AML-193 (cell line): Measurements from ENCODE around the gene ANKRD29.
A peak's percentile ranks its signal among the peaks of the same experiment; 100 is the strongest.
"Not testable (repeated sequence)": the region's sequence is repeated elsewhere in the genome, so short reads cannot be mapped to it uniquely, and the experiment has no call there.

Experiments
- DNase-seq, 2 experiments: peaks; one replicate each; lab custom pipeline; 2025; lab: John Stamatoyannopoulos, UW

Gene ANKRD29

GRCh38 chr18:23645568-23646175 lies 17.0 kb downstream of the ANKRD29 start:
- DNase-seq = no peak

GRCh38 chr18:23643815-23644490 lies 18.8 kb downstream of the ANKRD29 start:
- DNase-seq = no peak

DNA sequence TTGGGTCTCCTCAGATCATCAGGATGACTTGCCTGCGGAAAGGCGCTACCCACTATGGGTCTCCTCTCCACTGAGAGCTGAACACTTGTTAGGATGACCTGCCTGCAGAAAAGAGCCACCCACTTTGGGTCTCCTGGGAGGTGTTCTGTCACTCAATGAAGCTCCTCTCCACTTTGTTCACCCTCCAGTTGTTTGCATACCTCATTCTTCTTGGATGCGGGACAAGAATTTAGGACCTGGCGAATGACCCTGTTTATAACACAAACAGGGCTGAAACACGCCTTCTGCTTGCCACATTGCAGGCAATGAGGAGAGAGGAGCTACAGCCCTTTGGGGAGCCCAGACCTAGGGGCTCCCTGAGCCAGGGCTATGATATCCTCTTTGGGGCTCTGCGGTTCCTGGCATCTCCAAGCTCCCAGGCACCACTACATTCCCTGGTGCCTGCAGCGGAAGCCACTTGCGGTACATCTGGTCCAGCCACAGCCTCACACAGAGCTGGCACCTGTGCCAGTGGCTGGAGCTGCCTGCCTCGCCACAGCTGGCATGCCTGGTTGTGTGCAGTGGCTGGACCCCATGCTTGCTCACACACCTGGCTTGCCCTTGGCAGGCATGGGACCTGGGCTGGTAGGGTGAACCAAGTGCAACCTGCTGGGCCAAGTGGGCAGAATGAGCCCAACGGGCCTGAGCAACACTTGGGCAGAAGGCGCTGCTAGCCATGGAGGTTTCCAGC lies 20.6 kb downstream of the ANKRD29 start:
- DNase-seq = no peak

- DNase-seq = no peak
Observed at GRCh38 chr18:23641143-23641720, 21.5 kb downstream of the ANKRD29 start.

DNA sequence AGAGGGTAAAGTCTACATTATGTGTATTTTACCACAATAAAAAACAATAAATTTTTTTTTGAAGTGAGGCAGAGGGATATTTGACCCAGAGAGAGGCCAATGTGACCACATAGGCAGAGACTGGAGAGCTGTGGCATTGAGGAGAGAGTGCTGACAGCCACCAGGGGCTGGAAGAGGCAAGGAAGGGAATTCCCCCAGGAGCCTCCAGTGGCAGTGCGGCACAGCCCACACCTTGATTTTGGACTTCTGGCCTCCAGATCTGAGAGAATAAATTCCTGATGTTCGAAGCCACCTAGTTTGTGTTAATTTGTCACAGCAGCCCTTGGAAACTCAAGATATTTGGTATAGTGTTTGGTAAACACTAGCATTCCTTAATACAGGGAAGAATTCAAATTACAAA lies 22.7 kb downstream of the ANKRD29 start:
- no peak for DNase-seq

DNA sequence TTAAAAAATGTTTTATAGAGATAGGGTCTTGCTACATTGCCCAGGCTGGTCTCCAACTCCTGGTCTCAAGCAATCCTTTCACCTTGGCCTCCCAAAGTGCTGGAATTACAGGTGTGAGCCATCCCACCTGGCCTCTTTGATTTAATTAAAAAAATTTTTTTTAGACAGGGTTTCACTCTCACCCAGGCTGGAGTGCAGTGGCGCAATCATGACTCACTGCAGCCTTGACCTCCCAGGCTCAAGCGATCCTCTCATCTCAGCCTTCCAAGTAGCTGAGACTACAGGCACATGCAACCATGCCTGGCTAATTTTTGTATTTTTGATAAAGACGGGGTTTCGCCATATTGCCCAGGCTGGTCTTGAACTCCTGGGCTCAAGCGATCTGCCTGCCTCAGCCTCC lies 26.3 kb downstream of the ANKRD29 start:
- DNase-seq = not testable (repeated sequence)

DNA sequence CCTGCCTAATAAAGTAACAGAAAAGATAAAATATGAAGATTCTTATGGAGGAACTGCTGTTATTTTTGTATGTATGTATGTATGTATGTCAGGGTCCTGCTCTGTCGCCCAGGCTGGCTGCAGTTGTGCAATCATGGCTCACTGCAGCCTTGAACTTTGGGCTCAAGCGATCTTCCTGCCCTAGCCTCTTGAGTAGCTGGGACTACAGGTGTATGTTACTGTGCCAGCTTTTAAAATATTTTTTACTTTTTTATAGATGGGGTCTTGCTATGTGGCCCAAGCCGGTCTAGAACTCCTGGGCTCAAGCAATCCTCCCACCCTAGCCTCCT lies 26.7 kb downstream of the ANKRD29 start:
- no peak for DNase-seq

DNA sequence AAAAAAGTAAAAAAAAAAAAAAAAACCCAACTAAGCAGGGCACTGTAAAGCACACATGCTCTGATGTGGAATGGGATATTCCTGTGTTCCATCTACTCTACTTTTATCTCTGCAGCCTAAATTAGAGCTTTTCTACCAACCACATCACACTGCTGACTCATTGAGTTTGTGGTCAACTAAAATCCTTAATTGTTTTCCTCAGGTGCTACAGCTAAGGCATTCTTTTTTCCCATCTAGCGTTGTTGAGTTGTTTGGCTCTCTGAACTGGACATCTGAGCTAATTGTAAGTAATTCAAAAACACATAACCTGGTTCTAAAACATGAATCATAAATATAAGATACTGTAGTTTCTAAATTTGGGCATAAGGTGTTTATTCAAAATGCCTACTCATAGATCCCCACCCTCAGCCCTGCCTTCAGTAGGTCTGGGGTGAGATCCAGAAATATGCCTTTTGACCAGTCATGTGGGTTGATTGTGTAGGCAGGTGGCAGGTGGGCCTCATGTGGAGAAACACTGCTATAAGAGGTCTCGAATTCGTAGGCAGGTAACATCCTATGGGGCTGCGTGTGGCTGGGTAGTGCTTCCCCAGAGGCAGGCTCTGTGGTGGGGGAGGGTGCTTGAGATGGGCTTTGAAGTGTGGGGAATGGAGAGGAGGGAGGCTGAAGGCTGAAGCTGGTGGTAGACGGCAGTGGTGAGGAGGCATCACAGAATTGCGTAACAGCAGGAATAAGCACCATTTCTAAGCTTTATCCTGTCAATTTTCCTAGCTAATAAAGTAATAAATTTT lies 27.2 kb downstream of the ANKRD29 start:
- DNase-seq = no peak

DNA sequence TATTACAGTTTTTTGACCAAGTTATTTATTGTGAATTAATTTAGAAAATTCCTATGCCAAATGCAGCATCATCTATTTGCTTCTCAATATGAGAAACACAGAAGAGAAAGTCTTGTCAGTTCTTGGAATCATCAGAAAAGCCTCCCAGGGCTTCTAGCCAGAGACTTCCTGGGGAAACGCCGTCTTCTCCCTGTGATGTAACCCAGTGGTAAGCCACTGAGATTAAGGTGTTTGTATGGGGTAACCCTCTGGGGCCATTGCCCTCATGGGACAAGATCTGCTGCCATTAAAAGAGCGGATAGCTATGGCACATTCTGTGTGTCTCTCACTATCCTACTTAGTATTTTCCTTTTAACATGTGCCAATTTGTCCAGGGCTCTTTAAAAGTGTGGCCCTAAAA lies 28.0 kb downstream of the ANKRD29 start:
- DNase-seq = no peak

- DNase-seq = no peak
Observed at GRCh38 chr18:23632615-23633014, 30.1 kb downstream of the ANKRD29 start.

DNA sequence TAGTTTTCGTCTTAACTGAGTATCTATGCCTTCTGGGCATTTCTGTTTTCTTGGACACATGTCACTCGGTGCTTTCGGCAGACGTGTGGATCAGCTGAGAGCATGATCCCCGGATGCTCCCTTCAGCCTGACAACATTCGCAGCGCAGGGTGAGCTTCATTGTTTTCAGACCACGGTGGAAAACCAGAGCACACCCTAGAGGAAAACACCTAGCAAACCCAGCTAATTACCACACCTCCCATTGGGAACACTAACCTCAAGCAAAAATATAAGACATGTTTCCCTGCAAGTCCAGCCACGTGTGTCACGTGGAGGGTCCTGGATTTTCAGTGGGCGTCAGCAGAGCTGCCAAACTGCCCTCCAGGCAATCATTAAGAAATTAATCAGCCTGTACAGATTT lies 31.0 kb downstream of the ANKRD29 start:
- DNase-seq = no peak

DNA sequence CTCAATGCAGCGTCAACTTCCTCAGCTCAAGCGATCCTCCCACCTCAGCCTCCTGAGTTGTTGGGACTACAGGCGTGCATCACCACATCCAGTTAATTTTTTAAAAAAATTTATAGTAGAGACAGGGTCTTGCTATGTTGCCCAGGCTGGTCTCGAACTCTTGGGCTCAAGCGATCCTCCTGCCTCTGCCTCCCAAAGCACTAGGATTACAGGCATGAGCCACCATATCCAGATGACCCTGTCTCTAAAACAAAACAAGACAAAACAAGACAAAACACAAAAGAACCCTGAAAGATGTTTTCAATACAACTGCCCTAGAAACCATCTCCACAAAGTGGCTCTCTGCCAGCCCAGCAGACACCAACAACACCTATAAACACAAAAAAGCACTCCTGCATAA lies 31.4 kb downstream of the ANKRD29 start:
- DNase-seq = no peak

DNA sequence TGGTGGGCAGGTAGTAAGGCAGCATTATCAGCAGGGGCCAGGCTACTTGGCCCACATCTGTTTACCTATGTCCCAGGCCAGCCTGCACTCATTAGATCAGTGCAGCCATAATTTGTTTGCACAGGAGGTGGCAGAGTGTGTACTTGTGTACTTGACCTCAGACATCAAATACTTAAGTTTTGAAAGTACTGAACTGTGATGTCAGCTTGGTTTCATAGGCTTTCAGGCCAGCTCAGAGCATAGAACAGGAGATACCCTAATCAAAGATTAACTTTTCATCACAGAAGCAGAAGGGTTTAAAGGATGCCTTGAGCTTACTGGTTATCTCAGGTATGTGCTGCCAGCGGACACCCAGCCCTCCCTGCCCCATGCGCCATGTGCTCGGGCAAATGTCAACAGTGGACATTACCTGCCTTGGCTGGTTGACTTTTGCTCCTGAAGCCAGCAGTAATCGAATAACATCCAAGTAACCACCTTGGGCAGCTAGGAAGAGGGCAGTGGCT lies 33.2 kb downstream of the ANKRD29 start:
- DNase-seq = no peak

- DNase-seq = no peak
Observed at GRCh38 chr18:23627970-23628369, 34.7 kb downstream of the ANKRD29 start.

DNA sequence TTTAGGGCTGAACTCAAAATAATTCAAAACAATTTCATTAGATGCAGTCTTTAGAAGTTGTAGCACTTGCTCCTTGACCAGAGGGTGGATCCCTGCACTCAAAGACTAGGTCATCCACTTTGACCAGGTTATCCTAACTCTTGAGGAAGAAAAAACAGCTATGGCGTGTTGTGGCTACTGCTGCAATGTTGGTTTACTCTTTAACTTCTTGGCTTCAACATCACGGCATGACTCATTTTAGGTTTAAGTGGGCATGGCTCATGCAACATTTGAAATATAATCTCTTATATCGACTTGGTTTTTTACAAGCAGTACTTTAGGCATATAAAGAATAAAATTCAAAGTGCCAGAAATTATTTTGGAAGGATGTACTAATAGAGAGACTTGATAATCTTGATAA lies 35.4 kb downstream of the ANKRD29 start:
- DNase-seq = no peak

- DNase-seq = no peak
Observed at GRCh38 chr18:23626451-23627279, 36.0 kb downstream of the ANKRD29 start.

DNA sequence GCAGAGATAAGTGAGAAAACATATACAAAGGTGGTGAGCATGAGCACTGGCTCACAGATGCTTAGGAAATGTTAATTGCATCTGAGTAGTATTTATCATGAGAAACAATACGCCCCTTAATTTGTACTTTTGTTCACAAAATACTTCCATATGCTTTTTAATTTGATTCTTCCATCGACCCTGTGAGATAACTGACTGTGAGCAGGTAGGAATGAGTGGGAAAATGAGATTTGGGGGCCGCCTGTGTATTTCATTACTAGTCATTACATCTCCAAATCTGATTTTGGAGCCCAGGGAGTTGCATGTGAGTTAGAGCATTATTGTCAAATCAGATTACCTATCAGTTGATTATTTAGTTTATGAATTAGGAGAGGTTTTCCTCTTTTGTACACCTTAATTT lies 39.7 kb downstream of the ANKRD29 start:
- DNase-seq = no peak

GRCh38 chr18:23619388-23619881 lies 43.3 kb downstream of the ANKRD29 start:
- no peak for DNase-seq

DNA sequence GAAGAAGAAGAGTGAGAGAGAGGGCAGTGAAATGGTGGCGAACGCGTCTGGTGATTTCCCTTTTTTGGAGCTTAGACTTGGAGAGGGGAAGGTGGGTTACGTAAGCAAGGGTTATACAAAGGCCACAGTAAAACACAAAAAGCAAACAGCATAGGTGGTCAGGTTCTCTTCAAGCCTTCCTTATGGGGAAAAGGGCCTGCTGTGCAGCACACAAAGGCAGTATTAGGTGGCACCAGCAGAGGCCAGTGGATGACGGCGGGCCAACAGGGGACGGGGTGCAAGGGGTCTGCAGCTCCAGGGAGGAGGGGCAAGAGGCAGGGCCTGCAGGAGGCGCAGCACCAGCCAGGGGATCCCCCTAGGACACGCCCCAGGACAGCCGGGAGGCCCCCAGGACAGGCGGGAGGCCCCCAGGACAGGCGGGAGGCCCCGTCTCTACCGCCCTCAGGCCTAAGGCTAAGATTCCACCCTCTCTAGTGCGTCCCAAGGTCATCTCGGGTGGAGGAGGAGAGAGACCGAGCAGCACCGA lies 43.8 kb downstream of the ANKRD29 start:
- peak; percentile 58 to 63 for DNase-seq

DNA sequence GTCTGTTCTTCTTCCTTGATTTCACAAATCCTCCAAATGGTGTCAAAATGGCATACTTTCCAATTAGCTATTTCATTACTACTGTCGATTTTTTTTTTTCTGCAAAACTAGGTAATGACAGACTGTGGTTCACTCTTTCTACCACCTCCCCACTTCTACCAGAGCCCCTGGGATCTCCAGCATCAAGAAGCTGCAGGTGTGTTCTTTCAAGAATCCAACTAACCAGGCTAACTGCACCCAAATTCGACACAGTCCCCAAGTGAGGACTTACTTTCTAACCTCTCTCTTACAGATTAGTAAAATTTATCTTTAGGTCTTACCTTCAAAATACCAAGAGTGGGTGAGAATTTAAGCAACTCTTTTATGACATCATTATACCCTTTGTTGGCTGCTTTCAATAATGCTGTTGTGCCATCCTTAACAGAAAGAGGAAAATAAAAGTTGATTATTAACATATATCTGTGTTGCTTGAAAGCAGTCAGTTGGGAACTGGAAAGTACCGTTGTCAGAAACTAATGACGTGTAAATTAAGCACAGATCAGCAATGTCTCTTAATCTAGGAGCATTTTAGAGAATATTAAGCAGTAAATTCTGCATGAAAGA lies 45.2 kb downstream of the ANKRD29 start:
- DNase-seq = no peak
